GM08714 (cell line): ENCODE measurements around the gene DIP2C.
"Not testable (repeated sequence)": the region's sequence is repeated elsewhere in the genome, so short reads cannot be mapped to it uniquely, and the experiment has no call there.

ENCODE experiments used
- H3K4me3 ChIP-seq: fragments of 200-500 bp; sonication (Bioruptor generic); 2 replicates; pipeline ENCODE4 v1.5.1; 2014; ENCODE audit warnings: mild to moderate bottlenecking, low read length, inconsistent platforms
- ZNF274 ChIP-seq: IDR thresholded peaks from 2 replicates; pipeline ENCODE4 v1.6.1; 2012; ENCODE audit warnings: mild to moderate bottlenecking, low read depth, low read length

Gene DIP2C

DNA sequence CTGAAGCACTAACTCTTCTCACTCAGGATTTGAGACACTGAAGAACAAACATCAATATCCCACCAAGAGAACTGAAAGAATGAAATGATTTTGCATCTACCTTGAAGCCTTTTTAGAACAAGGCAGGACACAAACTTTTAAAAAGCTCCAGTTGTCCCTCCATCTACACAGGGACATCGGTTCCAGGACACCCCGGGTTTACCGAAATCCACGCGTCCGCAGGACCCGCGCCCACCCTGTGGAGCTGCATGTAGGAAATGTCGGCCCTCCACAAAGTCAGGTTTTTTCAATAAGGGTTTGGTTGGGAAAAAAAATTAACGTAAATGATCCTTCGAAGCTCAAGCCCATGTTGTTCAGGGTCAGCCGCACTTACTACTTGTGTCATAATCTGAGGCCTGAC is 94.0 kb downstream of the DIP2C start:
- no peak for TF ChIP-seq ZNF274
- no peak overlapping the region for H3K4me3 ChIP-seq

- TF ChIP-seq ZNF274: no peak
Observed at GRCh38 chr10:594584-595270, 94.7 kb downstream of the DIP2C start.

GRCh38 chr10:593901-594457 is 95.5 kb downstream of the DIP2C start:
- H3K4me3 ChIP-seq: no peak overlapping the region
- no peak for TF ChIP-seq ZNF274

More at GRCh38 chr10:594584-595270, 94.7 kb downstream of the DIP2C start:
- no peak overlapping the region for H3K4me3 ChIP-seq

GRCh38 chr10:593421-593820 is 96.0 kb downstream of the DIP2C start:
- H3K4me3 ChIP-seq: no peak overlapping the region
- no peak for TF ChIP-seq ZNF274

- no peak for TF ChIP-seq ZNF274
- no peak overlapping the region for H3K4me3 ChIP-seq
Observed at GRCh38 chr10:593016-593415, 96.5 kb downstream of the DIP2C start.

DNA sequence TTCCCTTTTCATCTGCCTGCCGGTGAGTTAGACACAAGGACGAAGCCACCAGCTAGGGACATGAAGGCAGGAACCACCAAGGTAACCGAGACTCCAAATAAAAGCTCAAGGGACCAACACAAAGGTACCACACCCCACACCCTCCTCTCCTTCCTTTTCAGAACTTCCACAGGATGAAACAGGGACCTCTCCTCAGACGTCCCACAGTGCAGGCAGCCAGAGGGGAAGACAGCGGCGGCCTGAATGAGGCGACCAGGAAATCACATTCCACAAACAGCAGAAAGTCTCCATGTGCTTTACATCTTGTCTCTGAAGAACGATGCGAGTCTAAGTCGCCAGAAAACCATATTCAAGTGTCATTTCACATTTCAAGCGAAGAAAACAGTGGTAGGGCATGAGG is 97.8 kb downstream of the DIP2C start:
- no peak overlapping the region for H3K4me3 ChIP-seq
- TF ChIP-seq ZNF274: no peak

DNA sequence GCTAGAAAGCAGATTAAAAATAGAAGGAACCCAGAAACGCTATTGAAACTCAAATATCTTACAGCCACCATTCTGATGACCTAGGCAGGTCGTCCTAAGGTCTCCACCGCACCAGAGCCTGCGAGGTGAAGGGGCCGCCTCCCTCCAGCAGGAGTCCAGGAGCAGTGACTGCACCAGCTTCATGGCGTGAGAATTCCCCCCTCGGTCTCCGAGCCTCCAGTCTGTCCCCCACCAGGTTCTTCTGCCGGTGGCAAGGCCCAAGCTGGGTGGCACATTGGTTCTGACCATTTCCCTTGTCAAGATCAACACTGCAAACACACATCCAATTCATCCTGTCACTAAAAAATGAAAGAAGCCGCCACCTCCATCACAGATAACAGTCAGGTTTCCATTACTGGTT is 98.7 kb downstream of the DIP2C start:
- H3K4me3 ChIP-seq: no peak overlapping the region
- TF ChIP-seq ZNF274: no peak

DNA sequence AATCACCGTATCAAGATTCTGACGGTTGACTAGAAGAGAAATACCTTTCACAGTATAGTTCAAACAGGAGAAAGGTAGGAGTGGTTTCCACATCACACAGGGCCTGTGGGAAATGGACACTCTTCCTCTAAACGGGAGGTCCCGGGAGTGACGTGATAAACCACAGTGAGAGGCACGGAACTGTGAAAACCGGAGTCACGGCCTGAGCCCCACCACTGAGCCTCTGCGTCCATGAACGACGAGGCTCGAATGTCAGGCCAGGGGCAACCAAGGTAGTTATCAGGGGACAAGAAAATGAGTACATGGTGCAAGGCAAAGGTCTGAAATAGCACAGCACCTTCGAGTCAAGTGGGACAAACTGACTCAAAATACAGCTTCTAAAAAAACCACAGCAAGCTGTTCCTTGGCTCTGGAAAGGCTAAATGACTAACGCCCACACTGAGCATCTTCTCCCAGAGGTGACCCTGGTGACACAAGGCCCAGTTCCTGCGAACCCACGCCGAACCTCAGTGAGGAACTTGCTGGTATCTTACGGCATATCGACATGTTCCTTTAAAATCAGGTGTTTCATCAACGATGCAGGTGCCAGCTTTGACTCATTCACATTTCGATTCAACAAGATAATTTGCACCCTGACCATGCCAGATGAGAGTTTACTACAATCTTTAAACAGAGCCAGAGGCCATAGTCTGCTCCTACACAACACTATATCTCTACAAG is 99.3 kb downstream of the DIP2C start:
- no peak overlapping the region for H3K4me3 ChIP-seq
- TF ChIP-seq ZNF274: no peak

DNA sequence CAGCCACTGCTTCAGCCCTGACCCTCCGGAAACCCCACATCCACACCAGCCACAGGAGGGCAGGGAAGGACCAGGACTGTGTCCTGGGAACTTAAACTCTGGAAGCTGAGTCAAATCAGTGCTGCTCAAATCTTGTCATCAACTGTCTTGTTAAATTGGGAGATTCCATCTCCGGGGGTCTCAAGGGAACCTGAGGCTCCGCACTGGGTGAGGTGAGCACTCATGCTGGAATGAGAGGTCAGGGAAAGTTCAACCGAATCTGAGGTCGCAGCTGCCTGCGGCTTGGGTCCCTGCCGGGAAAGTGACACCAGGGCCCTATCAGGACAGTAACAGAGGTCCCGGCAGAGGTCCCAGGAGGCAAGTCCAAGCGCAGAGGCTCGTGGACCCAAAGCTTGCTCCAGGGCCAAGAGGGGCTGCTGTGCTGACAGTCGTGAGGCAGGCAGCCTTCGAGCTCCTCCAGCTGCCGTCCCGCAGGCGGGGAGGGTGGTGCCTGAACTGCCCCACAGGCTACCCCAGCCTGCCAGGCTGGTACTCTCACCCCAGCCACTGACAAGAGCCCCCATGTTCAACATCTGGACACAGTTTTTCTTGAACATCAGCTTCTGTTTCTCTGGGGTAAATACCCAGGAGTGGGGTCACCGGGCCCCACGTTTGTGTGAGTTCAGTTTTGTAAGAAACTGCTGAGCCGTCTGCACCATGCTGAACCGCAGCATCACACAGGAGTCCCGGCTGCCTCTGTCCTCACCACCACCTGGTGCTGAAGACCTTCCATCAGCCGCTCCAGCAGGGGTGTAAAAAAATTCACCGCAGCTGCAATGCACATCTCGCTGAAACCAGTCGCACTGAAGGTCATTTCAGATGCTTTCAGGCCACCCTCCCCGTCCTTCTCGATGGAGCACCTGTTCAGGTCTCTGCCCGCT is 101.0 kb downstream of the DIP2C start:
- H3K4me3 ChIP-seq: no peak overlapping the region
- TF ChIP-seq ZNF274: no peak

- H3K4me3 ChIP-seq: no peak overlapping the region
- no peak for TF ChIP-seq ZNF274
Observed at GRCh38 chr10:586716-587115, 102.8 kb downstream of the DIP2C start.

GRCh38 chr10:586151-586550 is 103.3 kb downstream of the DIP2C start:
- TF ChIP-seq ZNF274: no peak
- no peak overlapping the region for H3K4me3 ChIP-seq

DNA sequence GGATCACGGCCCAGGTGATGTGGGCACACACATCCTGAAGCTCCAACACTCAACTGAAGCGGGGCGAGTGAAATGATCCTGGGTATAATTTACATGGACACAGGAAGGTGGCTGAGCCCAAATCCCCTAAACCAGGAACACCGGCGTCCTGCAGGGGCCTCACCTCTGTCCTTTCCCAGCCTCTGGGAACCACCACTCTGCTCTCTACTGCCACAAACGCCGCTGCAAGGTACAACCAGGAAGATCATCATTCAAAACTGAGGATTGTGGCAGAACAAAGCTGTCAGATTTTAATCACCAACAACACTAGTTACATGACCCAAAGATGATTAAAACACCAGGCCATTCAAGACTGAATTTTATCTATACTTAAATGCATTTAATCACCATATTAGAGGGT is 104.0 kb downstream of the DIP2C start:
- TF ChIP-seq ZNF274: no peak
- H3K4me3 ChIP-seq: no peak overlapping the region

GRCh38 chr10:584497-585290 is 104.8 kb downstream of the DIP2C start:
- H3K4me3 ChIP-seq: not testable (repeated sequence)

GRCh38 chr10:583433-583832 is 106.0 kb downstream of the DIP2C start:
- TF ChIP-seq ZNF274: no peak
- no peak overlapping the region for H3K4me3 ChIP-seq
